Vagina (tissue), 2 donors: ENCODE results near the gene SLC31A1. TPM values are rescaled to one million over a fixed set of nuclear protein-coding genes. Genes with fewer than 3 reads are reported as not detected.

ENCODE experiments used
- DNase-seq, 2 donors: peaks; one replicate each; pipeline ENCODE4 v3.0.0-alpha.2; 2017; ENCODE audit errors: extremely low spot score in 2 of 2
- H3K27ac ChIP-seq: fragments of 200-600 bp; sonication (generic); one replicate; pipeline ENCODE4 v1.5.1; 2019
- H3K27me3 ChIP-seq: fragments of 200-600 bp; sonication (generic); one replicate; pipeline ENCODE4 v1.5.1; 2019
- H3K36me3 ChIP-seq, 2 donors: fragments of 200-600 bp; sonication (generic); one replicate each; pipeline ENCODE4 v1.5.1; 2017 to 2019
- H3K4me1 ChIP-seq: fragments of 200-600 bp; sonication (generic); one replicate; pipeline ENCODE4 v1.5.1; 2019
- H3K4me3 ChIP-seq, 2 donors: fragments of 200-600 bp; sonication (generic); 1 replicate in 1 of 2; 2 replicates in 1 of 2; pipeline ENCODE4 v1.5.1; 2016 to 2019
- H3K9me3 ChIP-seq: fragments of 200-600 bp; sonication (generic); one replicate; pipeline ENCODE4 v1.5.1; 2019
- CTCF ChIP-seq, 3 experiments: fragments of 450-650 bp in 2 of 3; fragments of 200-600 bp in 1 of 3; sonication (generic) in 1 of 3; IDR thresholded peaks; one replicate each; pipeline ENCODE4 v1.5.1; 2017 to 2019; ENCODE audit warnings: antibody characterized with exemption in 3 of 3, mild to moderate bottlenecking in 2 of 3, moderate library complexity in 2 of 3
- POLR2A ChIP-seq, 2 donors: fragments of 450-650 bp; IDR thresholded peaks; one replicate each; pipeline ENCODE4 v1.6.1; 2017; ENCODE audit warnings: antibody characterized with exemption in 2 of 2, mild to moderate bottlenecking in 2 of 2, moderate library complexity in 2 of 2
- POLR2AphosphoS5 ChIP-seq, 2 donors: sonication (generic); formaldehyde crosslinking; IDR thresholded peaks; one replicate each; pipeline ENCODE4 v1.9.0; 2017; ENCODE audit warnings: antibody characterized with exemption in 2 of 2, mild to moderate bottlenecking in 2 of 2, low read depth in 1 of 2; ENCODE audit not compliant: insufficient read depth in 1 of 2
- intact Hi-C: fragments of 100-400 bp; cut with DNase I; formaldehyde crosslinking; loops from one replicate; pipeline ENCODE4 v1.15.1; 2023
- total RNA-seq: library from RNA; depleted of rRNA; stranded (reverse); fragments of >200 nt; gene quantifications from one replicate; pipeline ENCODE4 v1.2.3, GENCODE V29; 2016

Gene SLC31A1
- total RNA-seq, 1 donor from 2014 or later: 9.3 TPM

GRCh38 chr9:113205861-113206260 lies 15.5 kb upstream of the SLC31A1 start:
- intact Hi-C loops: no loop called here
- Histone ChIP-seq H3K4me3 (no peak overlapping the region), H3K27me3 (no peaks in the 10 kb centered on the region), H3K4me1 (no peaks in the 10 kb centered on the region), H3K36me3 (peaks cover 0 to 62% of the 10 kb centered on the region in 2 donors), H3K9me3 (no peaks in the 10 kb centered on the region), H3K27ac (no peak overlapping the region)
- no peak for TF ChIP-seq POLR2A (IDR thresholded peaks at IDR 0.05)
- no peak for TF ChIP-seq POLR2AphosphoS5 (IDR thresholded peaks at IDR 0.05; ENCODE audit: insufficient read depth in 1 of 2, low read depth in 1 of 2)
- no peak for DNase-seq

GRCh38 chr9:113210815-113211214 lies 10.5 kb upstream of the SLC31A1 start:
- Histone ChIP-seq H3K27ac (no peak overlapping the region), H3K36me3 (peaks cover 0 to 38% of the 10 kb centered on the region in 2 donors), H3K4me3 (no peak overlapping the region), H3K4me1 (no peaks in the 10 kb centered on the region), H3K27me3 (no peaks in the 10 kb centered on the region), H3K9me3 (no peaks in the 10 kb centered on the region)
- intact Hi-C loops: no loop called here
- TF ChIP-seq CTCF (IDR thresholded peaks at IDR 0.05) (no peak), POLR2AphosphoS5 (IDR thresholded peaks at IDR 0.05; ENCODE audit: insufficient read depth in 1 of 2, low read depth in 1 of 2) (no peak), POLR2A (IDR thresholded peaks at IDR 0.05) (no peak)
- DNase-seq: no peak

- H3K27ac ChIP-seq: no peak overlapping the region
- peaks cover 14% of the 10 kb centered on the region for H3K4me1 ChIP-seq
- no peaks in the 10 kb centered on the region for H3K9me3 ChIP-seq
- intact Hi-C loops: no loop called here
- no peak for DNase-seq
- H3K36me3 ChIP-seq: peaks cover 0 to 6% of the 10 kb centered on the region in 2 donors
- no peak overlapping the region for H3K4me3 ChIP-seq
- no peaks in the 10 kb centered on the region for H3K27me3 ChIP-seq
- TF ChIP-seq CTCF (IDR thresholded peaks at IDR 0.05) (no peak), POLR2A (IDR thresholded peaks at IDR 0.05) (no peak), POLR2AphosphoS5 (IDR thresholded peaks at IDR 0.05; ENCODE audit: insufficient read depth in 1 of 2, low read depth in 1 of 2) (no peak)
Observed at GRCh38 chr9:113215132-113215531, 6.2 kb upstream of the SLC31A1 start.

GRCh38 chr9:113216406-113216805 lies 4.9 kb upstream of the SLC31A1 start:
- Histone ChIP-seq H3K4me3 (no peak overlapping the region), H3K27ac (no peak overlapping the region), H3K4me1 (peaks cover 19% of the 10 kb centered on the region), H3K36me3 (no peaks in the 10 kb centered on the region), H3K27me3 (no peaks in the 10 kb centered on the region), H3K9me3 (no peaks in the 10 kb centered on the region)
- intact Hi-C loops: no loop called here
- TF ChIP-seq POLR2AphosphoS5 (IDR thresholded peaks at IDR 0.05; ENCODE audit: insufficient read depth in 1 of 2, low read depth in 1 of 2) (no peak), POLR2A (IDR thresholded peaks at IDR 0.05) (no peak), CTCF (IDR thresholded peaks at IDR 0.05) (no peak)
- no peak for DNase-seq

- no peak overlapping the region for H3K27ac ChIP-seq
Observed at GRCh38 chr9:113219186-113219936, 2.0 kb upstream of the SLC31A1 start.

More at GRCh38 chr9:113219186-113219936, 2.0 kb upstream of the SLC31A1 start:
- H3K4me1 ChIP-seq: peaks cover 39% of the 10 kb centered on the region
- H3K27me3 ChIP-seq: no peaks in the 10 kb centered on the region
- no peak for TF ChIP-seq CTCF (IDR thresholded peaks at IDR 0.05)
- TF ChIP-seq POLR2A (IDR thresholded peaks at IDR 0.05): no peak
- TF ChIP-seq POLR2AphosphoS5 (IDR thresholded peaks at IDR 0.05; ENCODE audit: insufficient read depth in 1 of 2, low read depth in 1 of 2): no peak
- no peak overlapping the region for H3K4me3 ChIP-seq
- H3K36me3 ChIP-seq: no peaks in the 10 kb centered on the region
- DNase-seq: no peak
- intact Hi-C loops: no loop called here
- no peaks in the 10 kb centered on the region for H3K9me3 ChIP-seq
